Measurements from ENCODE around the gene NKG7. TPM values are rescaled to one million over a fixed set of nuclear protein-coding genes. Genes with fewer than 3 reads are reported as not detected.
A peak's percentile ranks its signal among the peaks of the same experiment; 100 is the strongest.

Gene NKG7
- total RNA-seq, 1 experiment from 2014 or later: not detected

- in situ Hi-C loops (cut with HindIII; ENCODE audit: low sequenced_read_pairs): no loop called here
- DNase-seq (ENCODE audit: low spot score): no peak
Observed at GRCh38 chr19:51365965-51366388, 6.5 kb downstream of the NKG7 start, which contains the start of gene ETFB. TSS of gene ETFB (minus strand) at chr19:51366388. CDS start at chr19:51366326, 62 bp downstream.

- in situ Hi-C loops (cut with HindIII; ENCODE audit: low sequenced_read_pairs): no loop called here
- DNase-seq (ENCODE audit: low spot score): peak; percentile 36
Observed at GRCh38 chr19:51365211-51365964, 7.1 kb downstream of the NKG7 start.

GRCh38 chr19:51364200-51365106 lies 8.0 kb downstream of the NKG7 start:
- in situ Hi-C loops (cut with HindIII; ENCODE audit: low sequenced_read_pairs): no loop called here
- no peak for DNase-seq (ENCODE audit: low spot score)

GRCh38 chr19:51361239-51361638 lies 11.2 kb downstream of the NKG7 start:
- no peak for DNase-seq (ENCODE audit: low spot score)
- in situ Hi-C loops (cut with HindIII; ENCODE audit: low sequenced_read_pairs): no loop called here

DNA sequence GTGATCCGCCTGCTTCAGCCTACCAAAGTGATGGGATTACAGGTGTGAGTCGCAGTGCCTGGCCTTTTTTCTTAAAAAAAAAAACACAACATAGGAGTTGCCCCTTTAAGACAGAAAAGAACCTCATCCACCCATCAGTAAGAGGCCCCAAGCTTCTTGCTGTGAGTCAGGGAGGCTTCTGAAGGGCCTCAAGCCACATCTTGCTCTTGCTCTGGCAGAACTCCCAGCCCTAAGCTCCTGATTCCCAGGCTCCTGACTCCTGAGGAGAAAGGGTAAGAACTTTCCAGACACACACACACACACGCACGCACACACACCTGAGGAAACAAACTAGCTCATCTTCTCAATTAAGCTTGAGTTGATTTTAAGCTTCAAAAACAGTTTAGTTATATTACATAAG lies 13.2 kb downstream of the NKG7 start:
- DNase-seq (ENCODE audit: low spot score): no peak
- in situ Hi-C loops (cut with HindIII; ENCODE audit: low sequenced_read_pairs): no loop called here

GRCh38 chr19:51357952-51358351 lies 14.5 kb downstream of the NKG7 start:
- in situ Hi-C loops (cut with HindIII; ENCODE audit: low sequenced_read_pairs): no loop called here
- no peak for DNase-seq (ENCODE audit: low spot score)

DNA sequence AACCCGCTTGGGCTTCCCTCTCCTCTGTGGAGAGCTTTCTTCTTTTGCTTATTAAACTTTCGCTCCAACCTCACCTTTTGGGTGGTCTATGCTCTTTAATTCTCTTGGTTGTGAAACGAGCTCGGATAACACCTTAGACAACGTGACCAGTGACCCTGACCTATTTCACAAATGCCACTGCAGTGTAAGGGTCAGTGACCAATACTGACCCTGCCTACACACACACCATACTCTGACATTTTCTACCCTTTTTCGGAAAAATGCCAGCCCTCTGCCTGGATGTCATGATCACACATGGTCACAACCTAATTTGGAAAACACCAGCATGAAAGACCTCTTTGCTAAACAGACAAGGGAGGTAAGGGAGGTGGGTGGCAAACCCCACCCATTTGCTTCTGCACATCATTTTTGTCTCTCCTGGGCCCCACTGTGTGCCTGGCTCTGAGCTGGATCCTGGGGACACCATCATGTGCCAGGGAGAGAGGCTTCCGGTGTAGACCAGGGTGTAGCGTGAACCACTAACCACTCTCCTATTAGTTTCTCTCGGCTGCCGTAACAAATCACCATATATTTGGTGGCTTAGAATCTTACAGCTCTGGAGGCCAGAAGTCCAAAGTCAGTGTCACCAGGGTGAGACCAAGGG lies 16.2 kb downstream of the NKG7 start:
- DNase-seq (ENCODE audit: low spot score): no peak
- in situ Hi-C loops (cut with HindIII; ENCODE audit: low sequenced_read_pairs): no loop called here

DNA sequence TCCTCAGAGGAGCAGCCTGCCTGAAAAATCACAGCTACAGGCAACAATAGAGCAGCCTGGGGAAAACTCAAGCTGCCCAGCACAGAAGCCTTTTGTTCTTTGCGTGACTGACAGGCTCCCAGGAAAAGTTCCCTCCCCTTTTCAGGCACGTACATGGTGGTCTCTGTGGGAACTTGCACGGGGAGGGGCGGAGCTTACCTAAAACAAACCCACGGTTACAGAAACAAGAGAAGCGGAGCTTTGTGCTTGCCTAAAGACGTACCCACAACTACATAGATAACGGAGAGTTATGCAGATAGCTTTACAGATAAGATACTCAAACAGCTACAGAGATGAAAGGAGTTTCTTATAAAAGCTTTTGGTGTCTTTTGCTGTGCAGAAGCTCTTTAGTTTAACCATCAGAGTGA lies 17.7 kb downstream of the NKG7 start:
- in situ Hi-C loops (cut with HindIII; ENCODE audit: low sequenced_read_pairs): no loop called here
- no peak for DNase-seq (ENCODE audit: low spot score)

DNA sequence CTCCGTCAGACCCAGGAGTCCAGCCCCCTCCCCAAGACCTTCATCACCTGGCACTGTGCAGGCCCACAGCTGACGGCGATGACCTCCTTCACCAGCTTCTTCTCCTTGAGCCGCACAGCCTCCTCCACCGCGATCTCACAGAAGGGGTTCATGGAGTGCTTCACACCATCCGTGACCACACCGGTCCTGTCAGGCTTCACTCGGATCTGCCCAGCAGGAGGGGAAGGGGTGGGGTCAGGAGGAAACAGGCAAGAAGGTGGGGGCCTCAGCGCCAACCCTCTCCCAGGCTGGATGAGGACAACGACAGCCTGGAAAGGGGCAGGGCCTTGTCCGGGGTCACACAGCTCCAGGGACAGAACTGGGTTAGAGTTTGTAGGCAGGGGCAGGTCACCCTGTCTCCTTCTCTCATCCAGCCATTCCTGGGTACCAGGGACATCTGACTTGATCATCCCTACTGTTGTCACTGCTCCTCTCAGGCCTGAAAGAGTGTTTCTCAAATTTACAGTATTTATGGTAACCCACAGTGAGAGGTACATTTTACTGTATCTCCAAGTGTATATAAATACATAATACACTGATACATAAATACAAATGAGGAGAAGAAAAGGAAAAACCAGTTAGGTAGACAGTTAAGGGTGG lies 18.2 kb downstream of the NKG7 start:
- DNase-seq (ENCODE audit: low spot score): no peak
- in situ Hi-C loops (cut with HindIII; ENCODE audit: low sequenced_read_pairs): no loop called here

- in situ Hi-C loops (cut with HindIII; ENCODE audit: low sequenced_read_pairs): no loop called here
- DNase-seq (ENCODE audit: low spot score): no peak
Observed at GRCh38 chr19:51352783-51353360, 19.6 kb downstream of the NKG7 start.

- in situ Hi-C loops (cut with HindIII; ENCODE audit: low sequenced_read_pairs): no loop called here
- no peak for DNase-seq (ENCODE audit: low spot score)
Observed at GRCh38 chr19:51351266-51351990, 21.0 kb downstream of the NKG7 start.

GRCh38 chr19:51347209-51347928 lies 25.1 kb downstream of the NKG7 start:
- in situ Hi-C loops (cut with HindIII; ENCODE audit: low sequenced_read_pairs): no loop called here
- no peak for DNase-seq (ENCODE audit: low spot score)

DNA sequence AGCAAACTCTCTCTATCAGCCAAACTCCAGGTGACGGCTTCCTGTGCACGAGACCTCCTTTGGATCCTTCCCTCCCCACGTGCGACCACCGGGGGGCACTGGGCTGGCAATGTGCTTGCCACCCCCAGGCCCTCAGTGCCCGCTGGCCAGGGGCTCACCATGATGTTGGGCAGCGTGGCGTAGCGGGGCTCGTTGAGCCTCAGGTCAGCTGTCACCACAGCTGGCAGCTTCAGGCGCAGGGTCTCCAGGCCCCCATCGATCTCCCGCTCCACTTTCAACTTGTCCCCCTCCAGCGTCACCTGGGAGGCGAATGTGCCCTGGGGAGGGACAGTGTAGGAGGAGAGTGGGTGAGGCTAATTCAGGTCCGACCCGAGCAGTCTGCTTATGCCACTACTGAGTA lies 25.7 kb downstream of the NKG7 start:
- DNase-seq (ENCODE audit: low spot score): no peak
- in situ Hi-C loops (cut with HindIII; ENCODE audit: low sequenced_read_pairs): no loop called here

DNA sequence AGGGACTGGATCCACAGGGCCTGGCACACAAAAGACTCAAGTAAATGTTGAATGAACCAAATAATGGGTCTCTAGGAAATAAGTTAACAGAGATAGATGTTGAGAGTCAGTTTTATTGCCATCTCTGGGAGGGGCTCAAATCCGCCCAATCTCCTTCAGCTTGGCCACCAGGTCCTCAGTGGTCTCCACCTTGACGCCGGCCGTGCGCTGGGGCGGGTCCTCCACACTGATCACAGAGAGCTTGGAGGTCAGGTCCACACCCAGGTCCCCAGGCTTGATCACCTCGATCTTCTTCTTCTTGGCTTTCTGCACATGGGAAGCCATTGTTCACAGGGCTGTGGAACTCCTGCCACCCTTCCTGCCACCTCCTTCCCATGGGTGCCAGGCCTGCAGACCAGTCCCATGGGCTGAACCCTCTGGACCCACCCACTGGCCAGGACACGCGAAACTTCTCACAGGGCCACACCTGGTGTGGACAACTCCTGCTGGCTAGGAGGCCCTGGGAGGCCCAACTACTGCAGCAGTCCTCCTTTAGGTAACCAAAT lies 27.3 kb downstream of the NKG7 start:
- in situ Hi-C loops (cut with HindIII; ENCODE audit: low sequenced_read_pairs): no loop called here

GRCh38 chr19:51342631-51343569 lies 29.6 kb downstream of the NKG7 start:
- in situ Hi-C loops (cut with HindIII; ENCODE audit: low sequenced_read_pairs): no loop called here
- DNase-seq (ENCODE audit: low spot score): no peak

More for the DNA sequence above, 27.3 kb downstream of the NKG7 start:
- no peak for DNase-seq (ENCODE audit: low spot score)

- in situ Hi-C loops (cut with HindIII; ENCODE audit: low sequenced_read_pairs): no loop called here
- DNase-seq (ENCODE audit: low spot score): no peak
Observed at GRCh38 chr19:51341976-51342580, 30.4 kb downstream of the NKG7 start, which contains the start of gene VSIG10L. TSS of gene VSIG10L (minus strand) at chr19:51342139. CDS start at chr19:51342124, 15 bp downstream.

Data from G401 (cell line).